NCI-H1930 (cell line): ENCODE results near the gene KIAA1614.
A peak's percentile ranks its signal among the peaks of the same experiment; 100 is the strongest.

Experiments
- DNase-seq, 2 experiments: peaks; one replicate each; lab custom pipeline; 2025; lab: John Stamatoyannopoulos, UW

The KIAA1614 gene, protein sequence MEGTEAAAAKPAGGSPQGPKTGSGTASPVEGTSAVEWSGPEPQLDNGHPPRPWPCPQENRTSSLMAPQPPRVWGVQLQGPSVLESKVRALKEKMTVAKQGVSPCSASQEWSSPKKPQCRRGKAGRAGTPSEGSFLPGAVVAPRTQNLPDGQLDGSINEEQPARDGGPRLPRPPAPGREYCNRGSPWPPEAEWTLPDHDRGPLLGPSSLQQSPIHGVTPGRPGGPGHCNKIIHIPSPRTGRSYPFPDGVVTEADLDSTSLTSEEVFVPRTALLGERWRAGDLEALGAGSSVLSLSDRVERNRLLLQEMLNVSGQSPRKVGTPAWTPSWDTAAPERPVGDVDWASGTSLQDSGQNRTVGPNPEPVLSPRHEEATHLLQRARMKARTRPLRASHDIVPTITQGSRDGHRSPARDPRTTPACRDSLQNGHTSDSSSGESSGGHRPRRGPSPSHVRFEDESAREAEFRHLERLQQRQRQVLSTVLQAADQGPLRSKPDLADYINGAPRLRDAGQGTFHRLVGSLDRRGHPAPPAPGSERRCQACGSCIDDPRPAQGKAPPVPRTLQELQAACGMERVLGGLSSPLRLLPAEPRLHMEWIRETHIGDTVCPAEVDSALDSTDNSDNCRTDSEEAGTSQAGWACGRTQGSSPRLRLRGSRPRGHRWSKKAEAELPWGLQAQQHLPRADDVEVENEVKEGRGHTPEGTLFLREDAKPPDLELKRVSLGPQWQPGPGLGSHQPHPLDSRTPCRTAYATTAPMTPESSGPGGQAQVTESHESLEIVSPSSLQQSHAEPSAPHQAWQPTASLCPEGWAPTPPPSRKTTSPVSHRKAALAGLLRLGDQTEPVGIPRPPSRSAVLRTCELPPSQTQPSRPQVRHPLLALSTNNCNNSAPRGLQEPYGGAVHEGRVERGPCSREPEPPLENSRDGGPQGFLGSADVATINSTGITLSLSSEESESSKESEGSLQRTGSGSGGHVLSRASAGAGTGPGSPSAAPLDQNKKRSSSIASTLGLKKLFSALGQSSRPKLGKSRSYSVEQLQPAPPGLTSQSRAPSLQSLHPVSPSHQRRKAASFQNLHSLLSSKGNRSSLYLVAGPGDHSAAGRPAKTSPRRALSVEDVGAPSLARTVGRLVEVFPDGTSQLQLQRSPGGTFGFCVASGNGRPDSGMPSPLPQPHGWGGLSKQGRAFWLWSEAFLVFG

DNA sequence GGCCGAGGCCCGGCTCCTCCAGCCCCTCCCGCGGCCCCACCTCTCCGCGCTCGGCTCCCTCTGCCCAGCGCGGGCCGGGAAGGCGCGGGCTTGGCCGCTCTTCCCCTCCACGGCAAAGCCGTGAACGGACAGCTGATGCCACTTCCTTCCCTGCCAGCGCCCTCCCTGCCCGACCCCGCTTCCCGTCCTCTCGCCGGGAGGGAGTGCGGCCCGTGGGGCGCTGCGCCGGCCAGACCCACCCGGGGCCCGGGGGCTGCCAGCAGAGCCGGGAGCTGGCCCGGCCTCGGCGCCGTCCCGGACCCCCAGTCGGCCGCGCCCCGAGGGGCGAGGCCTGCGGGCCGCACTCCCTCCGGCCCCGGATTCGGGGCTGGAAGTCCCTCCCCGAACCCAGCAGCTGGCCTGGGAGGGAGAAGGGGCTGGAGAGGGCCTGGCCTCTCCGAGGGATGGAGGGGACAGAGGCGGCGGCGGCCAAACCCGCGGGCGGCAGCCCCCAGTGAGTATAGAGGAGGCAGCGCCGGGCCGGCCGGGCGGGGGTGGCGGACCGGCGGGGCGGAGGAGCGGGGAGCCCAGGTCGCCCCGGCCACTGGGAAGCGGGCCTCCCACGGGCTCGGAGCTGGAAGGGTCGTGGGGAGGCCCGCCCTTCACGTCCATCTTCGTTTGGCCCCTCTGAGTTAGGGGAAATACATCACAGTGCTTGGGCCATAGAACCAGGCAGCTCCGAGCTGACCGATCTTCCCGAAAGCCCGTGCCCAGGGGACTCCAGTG is at the start of gene KIAA1614:
TSS of gene KIAA1614 (plus strand) at position 97 of the 765 bp plus-strand sequence. CDS start at position 444, 347 bp downstream.
- no peak for DNase-seq

DNA sequence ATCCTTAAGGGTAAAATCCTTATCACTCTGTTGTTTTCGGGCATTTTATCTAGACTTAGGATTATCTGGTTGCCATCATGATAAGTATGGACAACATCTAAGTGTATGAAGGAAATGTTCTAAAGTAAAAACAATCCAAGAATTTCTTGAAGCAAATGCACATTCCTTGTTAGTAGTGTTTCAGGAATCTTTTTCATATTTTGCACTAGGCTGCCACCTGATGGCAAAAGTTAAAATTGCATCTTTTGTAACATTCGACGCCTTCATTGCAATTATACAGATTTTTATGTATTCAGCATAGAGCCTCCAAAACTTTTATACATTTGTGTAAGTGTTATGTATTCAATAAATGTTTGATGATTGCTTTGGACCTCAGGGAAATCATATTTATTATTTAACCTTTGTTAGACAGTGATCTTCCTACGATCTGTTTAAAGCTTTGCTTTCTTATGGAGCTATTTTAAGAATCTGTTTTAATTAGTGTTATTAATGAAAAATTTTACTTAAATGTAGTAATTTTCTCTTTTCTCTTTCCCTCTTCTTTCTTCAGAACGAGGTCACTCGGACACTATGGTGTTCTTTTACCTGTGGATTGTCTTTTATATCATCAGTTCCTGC is 49.4 kb upstream of the KIAA1614 start:
- DNase-seq, result peak in 1 of 2 experiments; percentile 27

DNA sequence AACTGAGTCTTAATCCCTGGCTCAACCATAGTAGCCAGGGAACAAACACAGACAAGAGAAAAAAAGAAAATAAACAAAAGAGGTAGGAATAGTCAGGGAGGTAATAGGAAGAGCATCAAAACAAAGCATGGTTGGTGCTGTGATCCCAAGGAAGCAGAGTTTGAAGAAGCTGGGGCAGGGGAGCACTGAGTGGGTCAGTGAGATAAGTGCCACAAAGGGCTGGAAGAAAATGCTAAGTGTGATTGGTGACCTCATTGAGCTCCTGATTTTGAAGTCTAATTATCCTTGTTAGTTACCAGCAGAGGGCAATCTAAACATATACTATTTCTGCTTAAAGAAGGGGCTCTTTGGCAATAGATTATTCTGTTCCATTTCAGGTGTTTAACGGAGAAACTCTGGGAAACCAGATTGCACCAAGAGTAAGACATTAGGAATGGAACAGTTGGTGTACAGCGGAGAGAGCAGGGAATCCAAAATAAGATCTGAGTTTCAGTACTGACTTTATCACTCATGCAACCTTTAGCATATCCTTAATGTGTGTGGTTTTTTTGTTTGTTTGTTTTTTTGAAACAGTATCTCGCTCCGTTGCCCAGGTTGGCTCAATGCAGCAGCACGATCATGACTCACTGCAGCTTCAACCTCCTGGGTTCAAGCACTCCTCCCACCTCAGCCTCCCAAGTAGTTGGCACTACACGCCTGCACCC is 30.7 kb upstream of the KIAA1614 start:
- no peak for DNase-seq

DNA sequence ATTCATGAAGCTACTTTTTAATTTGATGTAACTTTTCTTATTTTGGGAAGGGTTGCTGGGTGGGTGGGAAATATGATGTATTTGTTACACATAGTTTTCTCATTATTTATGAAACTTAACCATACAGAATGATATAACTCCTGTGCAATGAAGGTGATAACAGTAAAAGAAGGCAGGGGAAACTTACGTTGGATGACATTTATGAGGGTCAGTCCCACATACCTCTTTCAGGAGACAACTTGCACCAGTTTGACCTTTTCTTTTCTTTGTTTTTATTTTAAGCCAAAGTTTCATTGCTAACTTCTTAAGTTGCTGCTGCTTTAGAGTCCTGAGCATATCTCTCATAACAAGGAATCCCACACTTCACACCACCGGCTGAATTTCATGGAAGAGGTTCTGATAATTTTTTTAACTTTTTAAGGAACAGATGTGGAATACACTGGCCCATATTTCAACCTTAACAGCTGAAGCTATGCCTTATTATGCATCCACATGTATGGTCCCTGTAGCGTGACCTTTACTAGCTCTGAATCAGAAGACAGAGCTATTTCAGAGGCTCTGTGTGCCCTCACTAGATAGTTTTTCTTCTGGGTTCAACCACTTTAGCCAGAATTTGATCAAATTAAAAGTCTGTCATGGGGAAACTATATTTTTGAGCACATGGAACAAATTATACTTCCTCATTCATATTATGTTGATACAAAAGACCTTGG is 28.0 kb upstream of the KIAA1614 start:
- no peak for DNase-seq

DNA sequence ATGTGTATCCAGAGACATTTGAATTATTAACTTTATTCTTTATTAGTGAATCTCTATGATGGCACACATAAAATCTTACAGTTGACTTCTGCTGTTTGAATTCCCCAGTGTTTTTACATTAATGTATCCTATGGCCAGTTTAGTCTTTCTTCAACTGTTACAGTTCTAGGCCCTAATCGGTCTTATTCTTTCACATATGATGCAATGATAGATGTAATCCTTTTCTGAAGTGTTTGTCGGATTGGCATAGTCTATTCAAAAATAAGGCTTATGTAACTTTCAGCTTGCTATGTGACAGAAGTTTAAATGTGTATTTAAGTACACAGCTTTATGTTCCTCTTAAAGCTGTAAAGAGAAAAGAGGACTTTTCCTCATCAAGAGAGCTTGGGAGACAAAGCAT is 26.4 kb upstream of the KIAA1614 start:
- no peak for DNase-seq

DNA sequence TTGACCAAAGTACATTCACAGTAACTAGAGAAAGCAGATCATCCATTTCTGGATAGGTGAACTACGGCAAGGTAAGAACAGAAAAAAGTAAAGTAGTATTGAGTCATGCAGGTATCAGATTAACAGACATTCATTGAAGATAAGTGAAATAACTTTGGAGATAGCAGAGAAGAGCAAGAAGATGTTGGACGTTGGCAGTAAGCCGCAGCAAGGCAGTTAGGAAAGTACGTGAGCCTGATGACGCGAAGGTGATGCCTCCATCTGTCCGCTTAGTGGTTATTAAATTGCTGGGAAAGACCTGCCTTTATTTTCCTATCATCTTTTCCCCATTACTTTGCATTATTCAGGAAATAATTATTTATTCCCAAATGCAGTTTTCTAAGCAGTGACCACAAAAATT is 24.9 kb upstream of the KIAA1614 start:
- DNase-seq, result no peak

DNA sequence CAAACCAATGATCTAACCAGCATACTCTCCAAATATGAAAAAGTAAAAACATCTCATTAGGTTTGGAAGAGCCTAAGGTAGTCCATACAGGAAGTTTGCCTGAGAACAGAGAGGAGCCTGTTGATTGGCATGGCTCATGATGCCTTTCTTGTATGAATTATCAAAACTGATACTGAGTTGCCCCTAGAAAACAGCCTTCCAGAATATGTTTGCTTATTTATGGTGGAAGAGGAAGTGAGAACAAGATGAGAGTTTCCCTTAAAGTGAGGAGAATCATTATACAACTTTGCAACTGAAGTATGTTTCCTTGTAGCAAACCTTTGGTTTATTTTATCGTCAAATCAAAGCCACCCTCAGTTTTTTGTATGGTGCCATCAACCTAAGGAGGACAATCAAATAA is 23.8 kb upstream of the KIAA1614 start:
- DNase-seq, result no peak

DNA sequence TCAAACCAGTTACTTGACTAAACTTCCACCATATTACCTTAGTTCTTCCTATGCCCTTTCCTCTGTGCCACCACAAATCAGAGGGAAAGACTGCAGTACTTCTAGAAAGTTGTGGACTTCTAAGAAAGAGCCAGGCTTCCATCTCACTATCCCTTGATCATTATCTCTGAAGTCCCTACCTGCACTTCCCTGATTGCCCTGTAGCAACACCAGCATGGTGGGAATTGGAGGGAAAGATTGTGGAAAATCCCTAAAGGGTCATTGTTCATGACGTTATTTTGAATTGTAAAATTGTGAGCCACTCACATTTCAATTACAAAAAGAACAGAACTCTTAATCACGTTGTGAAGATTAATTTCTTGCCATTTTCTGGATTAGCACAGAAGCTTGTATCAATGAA is 23.4 kb upstream of the KIAA1614 start:
- DNase-seq, result no peak

DNA sequence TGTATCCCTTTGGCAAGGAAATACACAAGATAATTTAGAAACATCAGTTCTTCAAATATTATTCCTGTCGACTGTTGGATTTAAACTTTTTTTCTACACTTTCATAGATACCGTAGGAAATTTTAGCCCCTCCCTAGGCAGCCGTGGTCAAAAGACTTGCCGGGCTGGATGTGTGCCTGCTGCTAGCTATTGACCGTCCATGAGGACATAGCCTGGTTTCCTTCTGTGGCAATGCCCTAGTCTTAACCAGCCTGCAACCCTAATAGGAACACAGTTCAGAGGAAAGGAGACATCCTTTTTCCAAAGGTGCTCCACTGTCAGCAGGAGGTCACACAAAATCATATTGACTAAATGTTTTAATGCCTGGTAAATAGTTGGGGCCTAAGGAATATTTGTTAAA is 20.4 kb upstream of the KIAA1614 start:
- DNase-seq, result no peak

DNA sequence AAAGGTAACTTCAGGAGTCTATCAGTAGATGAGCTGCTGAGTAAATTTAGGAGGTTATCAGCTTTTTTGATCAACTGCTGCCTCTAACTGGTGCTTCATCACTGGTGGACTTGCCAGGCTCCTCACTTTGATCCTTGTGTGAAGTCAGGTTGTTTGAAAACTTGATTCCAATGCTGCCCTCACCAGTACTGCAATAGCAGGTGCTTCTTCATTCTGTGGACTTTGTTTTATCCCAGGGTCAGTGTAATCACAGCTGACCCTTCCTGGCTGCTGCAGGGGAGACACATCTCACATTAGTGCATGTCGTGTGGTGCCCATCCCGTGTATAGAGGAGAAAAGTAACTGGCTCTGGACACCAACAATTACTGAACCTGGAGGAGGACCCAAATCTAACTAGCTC is 20.0 kb upstream of the KIAA1614 start:
- DNase-seq, result no peak

DNA sequence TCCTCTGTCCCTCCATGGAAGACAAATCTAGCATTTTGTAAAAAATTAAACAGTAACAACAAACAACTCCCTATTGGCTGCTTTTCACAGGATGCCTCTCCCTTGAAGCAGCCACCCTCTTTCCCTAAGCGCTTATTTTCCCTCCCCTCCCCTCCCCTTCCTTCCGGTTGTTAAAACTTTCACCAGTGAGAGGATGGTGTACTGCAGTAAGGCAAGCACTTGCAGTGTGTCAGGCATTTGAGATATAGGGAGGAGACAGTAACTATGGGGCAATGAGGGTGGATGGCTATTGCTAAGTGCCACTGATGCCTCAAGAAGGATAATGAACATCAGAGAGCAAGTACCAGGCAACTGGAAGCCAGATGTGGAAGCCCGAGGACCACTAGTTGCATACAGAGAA is 19.1 kb upstream of the KIAA1614 start:
- DNase-seq, result no peak

DNA sequence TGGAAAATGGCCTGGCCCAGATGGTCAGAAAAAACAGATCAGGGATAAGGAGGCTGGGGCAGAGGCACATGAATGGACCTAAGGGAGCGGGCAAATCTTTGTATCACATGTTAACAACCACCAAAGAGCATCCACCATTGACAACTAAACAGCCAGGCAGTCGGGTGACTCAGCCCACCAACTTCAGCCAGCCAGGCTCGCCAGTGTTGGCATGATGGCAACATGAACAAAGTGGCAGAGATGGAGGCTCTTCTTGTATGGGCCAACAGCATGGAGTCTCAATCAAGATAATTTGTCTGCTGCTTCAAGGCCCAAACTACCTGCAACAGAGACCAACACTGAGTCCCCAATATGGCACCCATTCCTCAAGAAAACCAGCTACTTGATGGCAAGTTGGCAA is 16.5 kb upstream of the KIAA1614 start:
- DNase-seq, result no peak

DNA sequence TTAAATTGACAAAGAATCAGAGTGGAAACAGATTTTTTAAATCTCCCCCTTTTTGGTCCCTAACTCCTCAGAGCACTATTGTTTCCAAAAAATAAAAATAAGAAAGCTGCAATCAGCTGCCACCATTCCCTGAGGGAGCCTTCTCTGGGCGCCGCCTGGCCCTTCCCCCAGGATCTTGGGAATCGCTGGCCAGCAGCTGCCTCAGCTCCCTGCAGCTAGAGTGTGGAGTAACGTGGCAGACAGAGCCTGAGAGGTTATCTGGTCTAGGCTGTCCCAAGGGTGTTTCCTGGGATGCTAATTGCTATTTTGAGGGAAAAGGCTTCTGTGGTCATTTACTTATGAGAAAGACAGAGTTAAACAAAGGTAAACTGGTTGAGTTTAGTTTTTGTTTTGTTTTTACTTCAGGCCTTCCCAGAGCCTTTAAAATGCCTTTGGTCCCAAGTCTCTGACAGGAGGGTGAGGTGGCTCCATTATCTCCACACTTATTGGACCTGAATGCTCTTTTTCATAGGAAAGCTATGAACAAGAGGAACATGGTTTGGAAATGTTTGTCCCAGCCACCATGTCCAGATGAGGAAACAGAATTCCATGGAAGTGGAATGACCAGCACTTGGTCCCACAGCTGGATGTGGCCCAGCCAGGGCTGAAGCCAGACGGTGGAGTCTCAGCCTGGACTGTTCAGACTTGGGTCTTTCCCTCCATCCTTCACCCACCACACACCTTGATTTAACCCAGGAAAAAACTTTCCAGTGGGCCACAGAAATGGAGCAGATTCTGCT is 14.1 kb upstream of the KIAA1614 start:
- no peak for DNase-seq

DNA sequence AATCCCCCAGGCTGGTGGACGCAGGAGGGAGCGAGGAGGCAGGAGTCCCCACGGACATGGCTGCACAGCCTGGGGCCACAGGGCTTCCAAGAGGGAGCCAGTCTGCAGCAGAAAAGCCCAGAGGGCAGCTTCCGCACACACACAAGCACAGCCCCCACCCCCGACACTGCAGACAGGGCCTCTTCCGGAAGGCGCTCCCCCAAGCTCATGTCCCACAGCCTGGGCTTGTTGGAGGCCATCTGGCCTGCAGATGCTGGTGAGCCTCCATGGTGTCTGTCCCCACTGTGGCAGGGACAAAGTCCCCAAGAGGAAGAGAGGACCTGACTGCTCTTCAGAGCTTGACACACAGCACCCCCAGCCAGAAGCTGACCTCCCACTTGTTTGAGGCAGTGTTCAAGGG is 13.4 kb upstream of the KIAA1614 start:
- DNase-seq, result no peak

DNA sequence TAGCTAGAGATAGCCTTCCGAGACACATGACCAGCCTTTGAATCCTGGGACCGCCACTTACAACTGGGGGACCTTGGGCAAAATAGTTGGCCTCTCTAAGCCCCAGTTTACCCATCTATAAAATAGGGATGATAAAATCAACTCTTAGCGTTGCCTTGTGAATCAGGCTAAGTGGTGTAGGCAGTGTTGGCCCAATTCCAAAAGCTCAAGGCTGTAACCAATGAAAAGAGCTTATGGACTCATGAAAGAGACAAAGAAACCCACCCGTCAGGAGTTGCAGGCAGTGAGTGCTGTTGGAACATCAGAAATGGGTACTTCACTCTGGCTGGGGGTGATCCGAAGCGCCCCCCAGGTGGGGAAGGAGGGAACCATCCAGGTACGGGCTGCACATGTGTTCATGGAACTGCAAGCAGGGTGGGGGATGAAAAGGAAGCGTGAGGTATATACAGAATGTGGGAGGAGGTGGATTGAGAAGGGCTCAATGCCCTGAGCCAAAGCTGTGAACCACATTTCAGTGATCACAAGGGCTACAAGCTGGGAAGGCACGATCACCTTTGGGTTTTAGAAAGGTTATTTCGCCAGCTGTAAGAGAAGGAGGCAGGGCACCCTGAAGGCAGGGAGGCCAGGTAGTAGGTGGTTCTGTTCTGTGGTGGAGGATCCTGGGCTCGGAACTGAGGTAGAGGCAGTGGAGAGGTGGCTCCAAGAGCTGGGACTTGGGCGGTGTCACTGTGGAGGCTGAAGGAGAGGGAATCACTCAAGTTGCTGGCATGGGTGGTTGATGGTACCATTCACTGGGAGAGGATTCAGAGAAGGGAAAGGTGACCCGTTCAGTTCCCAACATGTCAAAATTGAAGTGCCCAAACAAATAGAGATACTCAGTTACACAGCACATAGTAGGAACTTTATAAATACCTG is 11.4 kb upstream of the KIAA1614 start:
- no peak for DNase-seq

DNA sequence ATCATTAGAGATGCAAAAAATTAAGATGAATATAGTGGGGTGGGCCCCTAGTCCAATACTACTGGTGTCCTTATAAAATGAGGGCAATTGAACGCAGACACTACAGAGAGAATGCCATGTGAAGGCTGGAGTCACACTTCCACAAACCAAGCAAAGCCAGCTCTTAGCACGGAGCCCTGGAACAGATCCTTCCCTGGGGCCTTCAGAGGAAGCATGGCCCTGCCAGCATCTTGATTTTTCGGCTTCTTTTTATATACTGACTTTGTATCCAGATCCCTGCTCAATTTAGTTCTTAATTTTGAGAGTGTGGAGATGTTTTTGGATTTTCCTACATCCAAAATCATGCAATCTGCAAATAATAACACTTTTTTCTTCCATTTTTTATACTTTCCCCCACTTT is 10.2 kb upstream of the KIAA1614 start:
- no peak for DNase-seq

DNA sequence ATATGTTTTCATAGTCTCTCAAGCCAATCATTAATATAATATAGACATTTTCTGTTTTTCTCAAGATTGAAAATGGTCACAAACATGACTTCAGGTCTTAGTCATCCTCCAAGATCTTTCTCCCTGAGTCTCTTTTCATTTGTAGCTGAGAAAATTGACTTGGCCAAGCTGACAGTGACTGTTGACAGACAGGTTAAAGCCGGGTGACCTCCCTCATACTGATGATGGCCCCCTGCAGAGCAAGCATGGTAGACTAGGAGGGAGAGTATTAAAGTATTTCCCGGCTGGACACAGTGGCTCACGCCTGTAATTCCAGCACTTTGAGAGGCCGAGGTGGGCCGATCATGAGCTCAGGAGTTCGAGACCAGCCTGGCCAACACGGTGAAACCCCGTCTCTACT is 6.8 kb upstream of the KIAA1614 start:
- DNase-seq, result no peak

DNA sequence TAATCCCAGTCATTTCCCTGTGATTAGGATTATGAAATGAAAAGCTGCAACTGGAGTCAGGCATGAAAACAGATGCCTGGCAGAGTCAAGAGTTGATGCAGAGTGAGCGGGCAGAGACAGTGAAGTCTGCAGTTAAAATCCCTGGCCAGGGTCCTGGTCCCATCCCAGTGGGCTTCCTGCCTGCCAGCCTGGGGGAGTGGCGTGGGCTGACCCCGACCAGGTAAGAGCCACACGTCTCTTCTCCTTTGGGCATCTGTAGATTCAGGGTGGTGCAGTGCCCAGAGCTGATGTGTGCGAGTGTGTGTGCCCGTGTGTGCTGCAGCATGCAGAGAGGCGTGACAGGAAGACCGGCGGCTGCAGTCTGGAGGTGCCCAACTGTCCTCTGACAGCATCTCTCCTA is 6.2 kb upstream of the KIAA1614 start:
- no peak for DNase-seq
